SK-N-MC (cell line): Measurements from ENCODE around the gene ENTPD6.

ENCODE experiments used
- EZH2 ChIP-seq: fragments of 200-600 bp; sonication (generic); IDR thresholded peaks from one replicate; pipeline ENCODE4 v1.6.1; 2017; ENCODE audit warnings: antibody characterized with exemption
- POLR2AphosphoS5 ChIP-seq: IDR thresholded peaks from 2 replicates; pipeline ENCODE4 v1.6.1; 2012; ENCODE audit warnings: mild to moderate bottlenecking, low read depth, low read length, borderline replicate concordance

DNA sequence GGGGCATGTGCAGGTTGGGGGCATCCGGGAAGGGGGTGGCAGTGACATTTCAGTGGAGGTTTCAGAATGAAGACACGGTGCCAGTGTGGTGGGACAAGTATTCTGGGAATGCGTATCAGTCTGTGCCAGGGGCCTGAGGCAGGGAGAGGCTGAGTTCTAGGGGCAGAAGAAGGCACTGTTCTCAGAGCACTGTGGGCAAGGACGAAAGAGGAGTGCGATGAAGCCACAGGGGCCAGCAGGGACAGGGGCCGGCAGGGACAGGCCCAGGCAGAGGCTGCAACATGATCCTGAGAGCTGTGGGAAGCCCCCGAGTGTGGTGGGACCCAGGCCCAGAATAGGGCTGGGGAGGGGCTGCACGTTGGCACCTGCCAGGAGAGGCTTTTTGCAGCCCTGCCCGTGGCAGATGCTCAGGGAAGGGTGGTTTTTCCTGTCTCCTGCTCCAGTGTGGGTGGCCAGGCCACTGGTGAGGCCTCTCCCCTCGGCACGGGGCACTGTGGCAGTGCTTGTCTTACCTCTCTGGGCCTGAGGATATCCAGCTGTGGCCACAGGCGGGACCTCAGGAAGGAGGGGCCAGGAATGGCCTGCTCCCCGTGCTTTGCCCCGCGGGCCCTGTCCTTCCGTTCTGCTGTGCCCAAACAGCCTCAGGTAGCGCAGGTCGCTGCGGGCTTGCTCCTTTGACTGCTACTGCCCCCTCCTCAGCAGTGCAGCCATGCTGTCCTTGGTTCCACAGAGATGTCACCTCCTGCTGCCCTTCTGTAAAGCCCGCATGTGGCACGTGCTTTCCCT, 10.0 kb downstream of the ENTPD6 start:
- no peak for TF ChIP-seq POLR2AphosphoS5
- TF ChIP-seq EZH2 = no peak
